Measurements from ENCODE around the gene FANCD2. TPM values are rescaled to one million over a fixed set of nuclear protein-coding genes. Genes with fewer than 3 reads are reported as not detected.

Gene FANCD2
- total RNA-seq, 1 experiment from 2014 or later = 74.9 TPM

GRCh38 chr3:9976721-9977709 lies 49.2 kb upstream of the FANCD2 start:
- H3K36me3 Mint-ChIP-seq (ENCODE audit: insufficient read depth in 1 of 3, low read depth in 3 of 3) = peaks cover 12 to 54% (median 52%) of the 10 kb centered on the region in 3 experiments
- Histone ChIP-seq H3K56ac (ENCODE audit: insufficient read length, low read depth, low read length) (no peak overlapping the region), H2BK5ac (ENCODE audit: insufficient read length, low read length) (no peak overlapping the region), H4K20me1 (ENCODE audit: control insufficient read depth, insufficient read depth, insufficient read length) (no peaks in the 10 kb centered on the region), H3K79me2 (ENCODE audit: insufficient read depth, low read length) (no peaks in the 10 kb centered on the region), H3K4me2 (ENCODE audit: insufficient read depth, insufficient read length, low read length) (no peak overlapping the region), H3K79me1 (ENCODE audit: insufficient read depth, low read depth, low read length, poor library complexity, severe bottlenecking) (no peaks in the 10 kb centered on the region), H4K91ac (ENCODE audit: insufficient read length, low read depth, low read length) (no peak overlapping the region), H3K23ac (ENCODE audit: insufficient read length, low read depth, low read length) (no peak overlapping the region), H3K14ac (ENCODE audit: insufficient read depth, low read length) (no peak overlapping the region), H3K9me3 (ENCODE audit: control insufficient read depth, low read depth, low read length) (no peaks in the 10 kb centered on the region), H3K27ac (ENCODE audit: insufficient read length, low read depth, low read length) (no peak overlapping the region), H3K4me1 (ENCODE audit: insufficient read depth, low read length) (no peaks in the 10 kb centered on the region), H2AK5ac (ENCODE audit: insufficient read length, low read length) (no peak overlapping the region), H3K27me3 (ENCODE audit: insufficient read depth, low read length) (no peaks in the 10 kb centered on the region), H3K4ac (ENCODE audit: low read depth, low read length) (no peak overlapping the region), H2BK15ac (ENCODE audit: low read depth, low read length) (no peak overlapping the region), H2BK120ac (ENCODE audit: low read depth, low read length, poor library complexity, severe bottlenecking) (no peak overlapping the region), H2AFZ (ENCODE audit: low read length) (no peak overlapping the region), H3T11ph (ENCODE audit: low read length) (no peak overlapping the region), H3K9ac (ENCODE audit: extremely low read depth, insufficient read length, low read length) (no peak overlapping the region), H2BK12ac (ENCODE audit: insufficient read length, low read depth, low read length) (no peak overlapping the region), H3K18ac (ENCODE audit: insufficient read length, low read depth, low read length) (no peak overlapping the region), H3K23me2 (ENCODE audit: insufficient read length, low read depth, low read length, poor library complexity, severe bottlenecking) (no peaks in the 10 kb centered on the region), H4K8ac (replicated peaks; ENCODE audit: insufficient read length, low read depth, low read length) (no peak overlapping the region), H2BK20ac (ENCODE audit: low read depth, low read length, poor library complexity, severe bottlenecking) (no peak overlapping the region), H4K5ac (ENCODE audit: insufficient read length, low read depth, low read length) (no peak overlapping the region)
- no CpG with 5 or more reads among the region's 7 CpGs for WGBS (ENCODE audit: extremely low coverage, insufficient read length, low lambda C conversion rate)
- H3K4me1 Mint-ChIP-seq = no peaks in the 10 kb centered on the region
- no peak for DNase-seq
- no peak for TF ChIP-seq CTCF (conservative IDR thresholded peaks at IDR 0.05)
- no peak overlapping the region for H3K27ac Mint-ChIP-seq
- H3K9me3 Mint-ChIP-seq = no peaks in the 10 kb centered on the region
- no peak overlapping the region for H3K4me3 Mint-ChIP-seq
- H3K27me3 Mint-ChIP-seq (ENCODE audit: low read depth) = no peaks in the 10 kb centered on the region

All from H9 (cell line).